OCI-LY7 (cell line): ENCODE results near the gene SH3GLB2. TPM values are rescaled to one million over a fixed set of nuclear protein-coding genes. Genes with fewer than 3 reads are reported as not detected.

Experiments used
- BruUV-seq: library from RNA; stranded (reverse); fragments of 400-500 nt; replicated peaks from 2 replicates; lab custom pipeline; 2021; lab: Mats Ljungman, UMichigan
- CTCF ChIA-PET: fragments of 300-600 bp; sonication (Branson Sonifier 250); formaldehyde crosslinking; loops from one replicate; lab custom pipeline; 2022; ENCODE audit warnings: antibody characterized with exemption; ENCODE audit not compliant: unreplicated experiment; lab: Charles Lee
- POLR2A ChIA-PET: fragments of 300-600 bp; sonication (Branson Sonifier 250); formaldehyde crosslinking; loops from one replicate; lab custom pipeline; 2022; ENCODE audit warnings: antibody characterized with exemption; lab: Charles Lee
- DNase-seq: peaks from one replicate; pipeline ENCODE4 v3.0.0-alpha.2; 2015; ENCODE audit warnings: low spot score
- H2AFZ ChIP-seq: fragments of 200-600 bp; sonication (generic), shearing (Covaris generic); 2 replicates; pipeline ENCODE4 v1.6.1; 2014; ENCODE audit warnings: mild to moderate bottlenecking, antibody characterized with exemption, low read length, moderate library complexity
- H3K27ac ChIP-seq: fragments of 200-600 bp; sonication (generic); 2 replicates; pipeline ENCODE4 v1.5.1; 2014; ENCODE audit warnings: mixed run types, low read depth, mild to moderate bottlenecking, moderate library complexity, low read length, inconsistent platforms; ENCODE audit not compliant: poor library complexity, severe bottlenecking
- H3K36me3 ChIP-seq: fragments of 200-600 bp; sonication (generic); 2 replicates; pipeline ENCODE4 v1.6.1; 2014; ENCODE audit warnings: mild to moderate bottlenecking, antibody characterized with exemption, low read length, moderate library complexity, mixed read lengths; ENCODE audit not compliant: insufficient read depth
- H3K4me1 ChIP-seq: fragments of 200-600 bp; sonication (generic); 2 replicates; pipeline ENCODE4 v1.5.1; 2014; ENCODE audit warnings: mild to moderate bottlenecking, low read length; ENCODE audit not compliant: insufficient read depth, poor library complexity, severe bottlenecking
- H3K4me2 ChIP-seq: fragments of 200-600 bp; sonication (generic); 2 replicates; pipeline ENCODE4 v1.6.1; 2014; ENCODE audit warnings: mild to moderate bottlenecking, low read length
- H3K4me3 ChIP-seq: fragments of 200-600 bp; sonication (generic); 2 replicates; pipeline ENCODE4 v1.5.1; 2014; ENCODE audit warnings: mild to moderate bottlenecking, low read depth, low read length; ENCODE audit not compliant: poor library complexity, severe bottlenecking
- H3K79me2 ChIP-seq: fragments of 200-600 bp; sonication (generic); 2 replicates; pipeline ENCODE4 v1.6.1; 2016; ENCODE audit warnings: low read depth, mild to moderate bottlenecking, low read length, moderate library complexity, mixed read lengths; ENCODE audit not compliant: insufficient read depth
- H3K9me2 ChIP-seq: fragments of 200-600 bp; sonication (generic); 2 replicates; pipeline ENCODE4 v1.6.1; 2016; ENCODE audit warnings: mild to moderate bottlenecking, low read length, mixed read lengths; ENCODE audit not compliant: insufficient read depth
- H3K9me3 ChIP-seq: fragments of 200-600 bp; sonication (generic); 2 replicates; pipeline ENCODE4 v1.6.1; 2014; ENCODE audit warnings: mild to moderate bottlenecking, mixed run types, low read length, mixed read lengths
- H4K20me1 ChIP-seq: fragments of 200-600 bp; sonication (generic); 2 replicates; pipeline ENCODE4 v1.6.1; 2014; ENCODE audit warnings: mild to moderate bottlenecking, antibody characterized with exemption, low read length, moderate library complexity, mixed read lengths; ENCODE audit not compliant: insufficient read depth
- CTCF ChIP-seq: fragments of 200-600 bp; sonication (generic); conservative IDR thresholded peaks from 2 replicates; pipeline ENCODE4 v1.5.1; 2014; ENCODE audit warnings: mild to moderate bottlenecking, antibody characterized with exemption, low read length, moderate library complexity, mixed read lengths
- EZH2phosphoT487 ChIP-seq: fragments of 200-600 bp; sonication (generic); IDR thresholded peaks from 2 replicates; pipeline ENCODE4 v1.6.1; 2018; ENCODE audit warnings: low read depth, borderline replicate concordance, mild to moderate bottlenecking, mixed run types, antibody characterized with exemption, low read length, moderate library complexity, mixed read lengths
- intact Hi-C: fragments of 100-400 bp; cut with micrococcal nuclease; formaldehyde crosslinking; loops from one replicate; pipeline ENCODE4 v1.10.0; 2022; ENCODE audit not compliant: unreplicated experiment
- total RNA-seq, 2 experiments: library from RNA; depleted of rRNA in 1 of 2; stranded (reverse); fragments of >200 nt in 1 of 2; shearing (Covaris generic) in 1 of 2; gene quantifications; 2 replicates each; pipeline ENCODE4 v1.2.3, GENCODE V29; 2014 to 2022

SH3GLB2 gene
- total RNA-seq, 2 experiments from 2014 or later: 58.4 to 92.6 TPM

GRCh38 chr9:129002992-129003391, 25.1 kb downstream of the SH3GLB2 start:
- BruUV-seq: no TSS peak
- POLR2A ChIA-PET: no interaction called here
- Histone ChIP-seq H3K79me2 (no peaks in the 10 kb centered on the region), H3K27ac (no peak overlapping the region), H3K4me1 (no peaks in the 10 kb centered on the region), H3K9me3 (no peaks in the 10 kb centered on the region), H2AFZ (no peak overlapping the region), H4K20me1 (no peaks in the 10 kb centered on the region), H3K36me3 (peaks cover 95% of the 10 kb centered on the region), H3K9me2 (no peaks in the 10 kb centered on the region), H3K4me2 (no peak overlapping the region), H3K4me3 (no peak overlapping the region)
- no peak for DNase-seq
- intact Hi-C loops: no loop called here
- CTCF ChIA-PET: no interaction called here
- TF ChIP-seq CTCF (no peak), EZH2phosphoT487 (no peak)

- H3K4me3 ChIP-seq: no peak overlapping the region
- no peaks in the 10 kb centered on the region for H3K79me2 ChIP-seq
- intact Hi-C loops: no loop called here
- H2AFZ ChIP-seq: no peak overlapping the region
- no peak for DNase-seq
- no peaks in the 10 kb centered on the region for H3K9me3 ChIP-seq
- H3K9me2 ChIP-seq: no peaks in the 10 kb centered on the region
- H3K36me3 ChIP-seq: peaks cover 93% of the 10 kb centered on the region
- CTCF ChIA-PET: interaction anchor here (0.6 kb wide), 1 partner anchor 823 kb away, joined by 4 read pairs; no protein-coding TSS in a partner anchor
- TF ChIP-seq EZH2phosphoT487: no peak
- TF ChIP-seq CTCF: no peak
- H3K4me2 ChIP-seq: no peak overlapping the region
- no peak overlapping the region for H3K27ac ChIP-seq
- POLR2A ChIA-PET: no interaction called here
- no peaks in the 10 kb centered on the region for H3K4me1 ChIP-seq
- BruUV-seq: no TSS peak
- no peaks in the 10 kb centered on the region for H4K20me1 ChIP-seq
These were observed 26.4 kb downstream of the SH3GLB2 start for GRCh38 chr9:129001504-129002325.

GRCh38 chr9:128999581-129000206, 28.4 kb downstream of the SH3GLB2 start:
- Histone ChIP-seq H3K9me2 (no peaks in the 10 kb centered on the region), H3K9me3 (no peaks in the 10 kb centered on the region), H3K4me3 (no peak overlapping the region), H3K4me1 (no peaks in the 10 kb centered on the region), H4K20me1 (no peaks in the 10 kb centered on the region), H3K4me2 (no peak overlapping the region), H2AFZ (no peak overlapping the region), H3K79me2 (no peaks in the 10 kb centered on the region), H3K27ac (no peak overlapping the region), H3K36me3 (peaks cover 93% of the 10 kb centered on the region)
- no TSS peak for BruUV-seq
- intact Hi-C loops: no loop called here
- ChIA-PET POLR2A (no interaction called here), CTCF (no interaction called here)
- TF ChIP-seq EZH2phosphoT487 (no peak), CTCF (no peak)
- DNase-seq: no peak
